Esophagus squamous epithelium (tissue), 4 donors: Measurements from ENCODE around the gene SPNS2.

Source experiments
- CTCF ChIP-seq, 6 experiments: fragments of 450-650 bp in 4 of 6; fragments of 200-600 bp in 2 of 6; sonication (generic) in 2 of 6; IDR thresholded peaks; one replicate each; pipeline ENCODE4 v1.5.1; 2016 to 2019; ENCODE audit warnings: antibody characterized with exemption in 6 of 6, mild to moderate bottlenecking in 4 of 6, moderate library complexity in 4 of 6
- POLR2A ChIP-seq, 4 donors: fragments of 450-650 bp; IDR thresholded peaks; one replicate each; pipeline ENCODE4 v1.6.1; 2017; ENCODE audit warnings: antibody characterized with exemption in 4 of 4, mild to moderate bottlenecking in 4 of 4, moderate library complexity in 3 of 4

GRCh38 chr17:4508207-4508606 lies 9.5 kb downstream of the SPNS2 start:
- TF ChIP-seq POLR2A (IDR thresholded peaks at IDR 0.05): no peak
- TF ChIP-seq CTCF (IDR thresholded peaks at IDR 0.05): no peak
